A673 (cell line): ENCODE results near the gene ASMTL.

ENCODE experiments used
- CTCF ChIP-seq: fragments of 300-800, 200-600 bp; sonication (generic); conservative IDR thresholded peaks from 2 replicates; pipeline ENCODE4 v1.5.1; 2017; ENCODE audit warnings: low read depth, mild to moderate bottlenecking, antibody characterized with exemption, low read length, moderate library complexity, mixed read lengths
- EZH2 ChIP-seq: fragments of 200-600 bp; sonication (generic); IDR thresholded peaks from 2 replicates; pipeline ENCODE4 v1.6.1; 2017; ENCODE audit warnings: borderline replicate concordance, low read depth, mild to moderate bottlenecking, mixed read lengths, antibody characterized with exemption, low read length; ENCODE audit not compliant: poor library complexity, severe bottlenecking

DNA sequence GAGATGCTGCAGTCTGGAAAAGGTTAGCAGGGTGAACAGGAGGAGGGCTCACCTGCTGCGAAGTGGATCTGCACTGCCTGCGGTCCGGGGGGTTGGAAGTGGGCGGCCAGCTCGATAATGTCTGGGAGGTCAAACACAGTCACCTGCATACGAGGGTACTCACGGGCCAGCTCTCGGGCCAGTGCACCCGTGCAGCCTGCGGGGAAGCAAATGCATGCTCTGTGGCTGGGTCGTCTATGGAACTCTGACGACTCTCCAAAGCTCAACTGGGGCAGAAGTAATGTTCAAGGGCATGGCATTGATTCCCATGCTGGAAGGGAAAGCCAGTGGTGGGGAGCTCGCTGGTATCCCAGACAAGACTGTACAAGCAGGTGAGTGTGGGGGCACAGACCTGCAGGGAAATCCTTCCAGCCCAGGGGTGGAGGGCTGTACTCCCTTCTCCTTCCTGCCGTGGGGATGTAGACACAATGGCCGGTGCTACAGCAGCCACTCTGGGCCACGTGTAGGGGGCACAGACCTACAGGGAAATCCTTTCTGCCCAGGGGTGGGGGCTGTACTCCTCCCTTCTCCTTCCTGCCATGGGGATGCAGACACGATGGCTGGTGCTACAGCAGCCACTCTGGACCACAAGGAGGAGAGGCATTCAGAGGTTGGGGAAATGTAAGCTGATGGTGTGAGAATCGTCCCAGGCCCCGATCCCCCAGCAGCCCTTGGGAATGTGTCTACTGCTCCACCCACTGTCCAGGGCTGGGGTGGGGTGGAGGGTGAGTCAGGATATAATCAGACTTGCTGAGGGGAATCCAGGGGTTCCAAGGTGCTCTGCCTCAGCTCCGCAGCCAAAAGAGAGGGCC, 34.6 kb downstream of the ASMTL start:
- TF ChIP-seq CTCF: no peak
- no peak for TF ChIP-seq EZH2
